Gastroesophageal sphincter (tissue), 3 donors: ENCODE results near the gene MEF2A.

Experiments used
- CTCF ChIP-seq, 4 experiments: fragments of 200-600 bp in 2 of 4; fragments of 450-650 bp in 2 of 4; sonication (generic) in 1 of 4; IDR thresholded peaks; one replicate each; pipeline ENCODE4 v1.5.1; 2017 to 2019; ENCODE audit warnings: antibody characterized with exemption in 4 of 4, mild to moderate bottlenecking in 2 of 4, moderate library complexity in 2 of 4
- EP300 ChIP-seq: sonication (generic); formaldehyde crosslinking; IDR thresholded peaks from one replicate; pipeline ENCODE4 v1.6.1; 2017; ENCODE audit warnings: antibody characterized with exemption, mild to moderate bottlenecking

GRCh38 chr15:99680276-99680675 lies 114.5 kb downstream of the MEF2A start:
- TF ChIP-seq CTCF (IDR thresholded peaks at IDR 0.05) (no peak), EP300 (no peak)
